ENCODE measurements around the gene POLA1.
A peak's percentile ranks its signal among the peaks of the same experiment; 100 is the strongest.

POLA1 gene

DNA sequence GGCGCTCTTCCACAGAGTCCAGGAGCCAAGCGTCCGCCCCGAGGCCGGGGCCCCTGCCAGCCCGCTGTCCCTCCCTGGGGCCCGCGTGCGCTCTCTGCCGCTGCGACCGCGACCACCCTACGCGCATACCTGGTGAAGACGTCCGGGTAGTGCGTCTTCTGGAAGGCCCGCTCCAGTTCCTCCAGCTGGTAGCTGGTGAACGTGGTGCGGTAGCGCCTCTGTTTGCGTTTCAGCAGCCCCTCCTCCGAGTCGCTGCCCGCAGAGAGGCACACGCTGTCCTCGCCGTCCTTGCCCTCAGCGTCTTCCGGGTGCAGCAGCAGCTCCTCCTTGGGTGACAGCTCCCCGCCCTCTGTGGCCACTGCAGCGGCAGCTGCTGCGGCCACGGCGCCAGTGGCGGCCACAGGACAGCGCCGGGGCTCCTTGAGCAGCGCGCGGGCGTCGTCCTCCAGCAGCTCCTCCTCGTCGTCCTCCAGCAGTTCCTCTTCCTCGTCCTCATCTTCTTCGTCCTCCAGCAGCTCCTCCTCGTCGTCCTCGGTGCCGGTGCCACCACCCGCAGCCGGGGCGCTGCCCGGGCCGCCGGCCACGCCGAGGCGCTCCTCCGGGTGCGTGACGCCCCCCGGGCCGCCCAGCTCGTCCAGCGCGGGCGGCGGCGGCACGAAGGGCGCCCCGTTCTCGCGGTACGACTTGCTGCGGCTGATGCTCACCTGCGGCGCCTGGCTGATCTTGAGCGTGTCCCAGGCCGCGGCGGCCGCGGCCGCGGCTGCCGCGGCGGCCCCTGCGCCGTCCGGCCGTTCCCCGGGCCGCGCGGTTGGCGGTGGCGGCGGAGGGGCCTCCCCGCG lies 319.3 kb downstream of the POLA1 start:
- peak; percentile 14 to 16 for DNase-seq
- TF ChIP-seq GATA1 (IDR thresholded peaks at IDR 0.05; ENCODE audit: low read depth, low read length) (no peak), POLR2A (IDR thresholded peaks at IDR 0.05; ENCODE audit: low read length) (no peak)

DNA sequence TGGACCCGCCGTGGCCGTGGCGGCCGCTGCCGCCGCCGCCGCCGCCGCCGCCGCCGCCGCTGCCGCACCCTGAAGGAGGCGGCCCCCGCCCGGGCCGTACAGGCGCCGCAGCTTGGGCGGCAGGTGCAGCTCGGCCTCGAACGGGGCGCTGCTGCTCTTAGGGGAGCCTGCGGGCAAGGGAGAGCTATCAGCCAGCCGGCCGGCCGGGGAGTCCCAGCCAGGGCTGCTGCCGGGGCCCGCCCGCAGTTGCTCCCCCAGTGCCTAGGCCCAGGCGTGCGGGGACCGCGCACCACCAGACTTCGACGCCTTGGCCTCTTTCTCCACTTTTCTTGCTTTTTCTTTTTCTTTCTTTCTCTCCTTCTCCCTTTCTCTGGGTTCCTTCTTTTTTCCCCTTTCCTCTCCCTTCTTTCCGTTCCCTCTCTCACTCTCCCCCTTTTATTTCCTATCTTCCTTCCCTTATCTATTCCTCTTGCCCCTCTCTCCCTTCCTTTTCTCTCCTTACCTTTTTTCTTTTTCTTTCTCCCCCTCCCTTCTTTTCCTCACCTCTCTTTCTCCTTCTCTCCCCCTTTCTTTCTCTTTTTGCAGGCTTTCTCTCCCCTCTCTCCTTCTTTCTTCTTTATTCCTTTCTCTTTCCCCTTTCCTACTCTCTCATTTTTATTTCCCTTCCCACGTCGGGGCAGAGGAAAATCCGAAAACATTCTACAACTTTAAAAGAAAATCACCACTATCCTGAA lies 320.1 kb downstream of the POLA1 start:
- TF ChIP-seq GATA1 (IDR thresholded peaks at IDR 0.05; ENCODE audit: low read depth, low read length) = no peak
- no peak for TF ChIP-seq POLR2A (IDR thresholded peaks at IDR 0.05; ENCODE audit: low read length)
- DNase-seq = peak; percentile 16 to 38

DNA sequence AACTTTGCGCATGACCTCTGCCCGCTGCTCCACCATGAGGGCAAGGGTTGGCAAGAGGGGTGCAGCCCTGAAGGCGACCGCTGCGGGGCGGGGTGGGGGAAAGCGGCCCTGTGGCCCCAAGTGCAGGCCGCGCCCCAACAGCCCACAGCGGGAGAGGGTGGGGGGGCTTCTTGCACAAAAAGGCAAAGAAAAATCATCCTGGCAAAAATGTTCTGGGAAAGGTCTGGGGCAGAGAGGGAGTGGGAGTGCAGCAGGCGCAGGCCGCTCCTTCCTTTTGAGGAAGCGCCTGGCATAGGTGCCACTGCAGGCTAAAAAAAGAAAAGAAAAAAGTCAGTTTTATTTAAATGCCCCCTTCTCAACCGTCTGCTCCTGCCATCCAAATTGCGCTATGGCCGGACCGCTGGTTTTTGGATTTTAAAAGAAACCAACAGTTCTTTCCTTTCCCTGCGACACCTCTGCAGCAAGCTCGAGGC lies 320.7 kb downstream of the POLA1 start:
- no peak for DNase-seq
- TF ChIP-seq GATA1 (IDR thresholded peaks at IDR 0.05; ENCODE audit: low read depth, low read length) (no peak), POLR2A (IDR thresholded peaks at IDR 0.05; ENCODE audit: low read length) (no peak)

DNA sequence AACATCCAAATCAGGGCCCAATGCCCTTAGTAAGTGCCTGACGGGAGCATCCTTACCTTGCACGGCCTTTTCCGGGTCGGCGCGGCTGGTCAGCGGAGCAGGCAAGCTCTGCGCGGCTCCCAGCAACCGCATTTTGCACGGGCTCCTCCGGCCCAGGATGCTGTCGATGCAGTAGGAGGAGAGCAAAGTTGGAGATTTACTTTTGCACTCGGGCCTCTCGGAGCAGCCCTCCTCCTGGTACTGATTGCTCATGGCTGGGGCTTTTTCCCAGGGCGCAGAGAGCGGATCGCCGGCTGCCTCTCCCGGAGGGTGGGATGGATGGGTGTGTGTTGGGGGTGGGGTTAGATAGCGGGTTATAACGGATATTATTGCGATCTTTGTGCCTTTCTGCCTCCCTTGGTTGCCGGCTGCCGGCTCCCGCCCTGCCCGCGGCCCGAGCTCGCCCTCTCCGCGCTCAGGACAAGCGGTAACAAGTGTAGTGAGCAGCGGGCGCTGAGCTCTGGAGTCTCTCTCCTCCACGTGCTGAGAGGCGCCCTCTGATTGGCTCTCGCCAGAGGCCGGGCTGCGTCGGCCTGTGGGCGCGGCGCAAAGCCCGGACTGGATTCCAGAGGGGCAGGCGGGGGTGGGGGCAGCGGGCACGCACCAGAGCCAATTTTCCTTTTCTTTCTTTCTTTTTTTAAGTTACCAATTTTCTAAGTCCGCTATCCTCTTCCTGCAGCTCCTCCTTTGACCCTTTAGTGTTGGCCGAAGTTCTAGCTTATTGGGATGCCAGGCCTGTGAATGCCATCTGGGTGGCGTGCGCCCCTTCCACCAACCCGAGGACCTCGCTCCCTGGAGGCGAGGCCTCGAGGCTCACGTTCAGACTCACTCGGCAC lies 322.0 kb downstream of the POLA1 start, which contains the start of gene ARX:
TSS of gene ARX (minus strand) at position 480 of the 875 bp plus-strand sequence. CDS start at position 252, 228 bp downstream.
- peak; percentile 63 to 65 for DNase-seq
- TF ChIP-seq POLR2A (IDR thresholded peaks at IDR 0.05; ENCODE audit: low read length) (no peak), GATA1 (IDR thresholded peaks at IDR 0.05; ENCODE audit: low read depth, low read length) (no peak)

DNA sequence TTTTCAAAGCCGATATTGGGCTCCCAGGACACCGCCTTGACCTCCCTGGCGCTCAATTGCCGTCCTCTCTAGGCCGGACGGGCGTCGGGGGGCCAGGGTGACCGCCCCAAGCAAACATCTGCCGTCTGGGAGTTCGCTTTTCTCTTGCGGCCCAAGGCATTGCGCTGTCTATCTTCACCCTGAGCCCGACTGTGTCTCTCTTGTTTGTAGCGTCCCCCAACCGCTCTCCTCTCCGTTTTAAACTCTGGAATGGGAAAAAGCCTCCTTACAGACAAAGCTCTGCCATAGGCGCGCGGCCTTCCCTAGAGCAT lies 322.6 kb downstream of the POLA1 start:
- TF ChIP-seq GATA1 (IDR thresholded peaks at IDR 0.05; ENCODE audit: low read depth, low read length) = no peak
- no peak for TF ChIP-seq POLR2A (IDR thresholded peaks at IDR 0.05; ENCODE audit: low read length)
- no peak for DNase-seq

DNA sequence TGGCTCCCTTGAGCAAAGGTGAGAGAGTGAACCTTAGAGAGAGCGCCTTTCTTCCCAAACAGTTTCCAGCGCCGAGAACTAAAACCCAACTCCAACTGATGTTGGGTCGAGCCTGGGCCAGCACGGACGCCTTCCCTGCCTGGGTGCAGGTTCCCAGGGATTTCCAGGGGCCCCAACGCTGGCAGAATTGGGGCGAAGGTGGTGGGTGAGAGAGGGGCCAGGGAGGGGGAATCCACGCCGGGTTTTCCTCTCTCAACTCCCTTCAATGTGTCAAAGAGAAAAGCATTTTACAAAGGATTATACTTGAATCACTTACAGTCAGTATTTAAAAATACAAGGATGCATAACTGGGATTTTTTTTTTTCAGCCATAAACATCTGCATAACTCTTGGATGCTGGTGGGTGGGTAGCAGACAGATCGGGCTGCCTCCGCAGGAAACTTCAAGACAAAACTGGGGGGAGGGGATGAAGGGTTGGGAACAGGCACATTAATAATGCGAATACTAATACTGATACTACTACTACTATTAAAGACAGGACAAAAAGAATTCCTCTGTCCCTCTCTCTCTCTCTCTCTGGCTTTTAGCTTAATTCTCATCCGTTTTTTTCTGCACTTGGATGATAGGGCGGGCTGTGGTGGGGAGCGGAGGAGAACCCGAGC lies 323.4 kb downstream of the POLA1 start:
- TF ChIP-seq GATA1 (IDR thresholded peaks at IDR 0.05; ENCODE audit: low read depth, low read length) = no peak
- TF ChIP-seq POLR2A (IDR thresholded peaks at IDR 0.05; ENCODE audit: low read length) = no peak
- DNase-seq = no peak

DNA sequence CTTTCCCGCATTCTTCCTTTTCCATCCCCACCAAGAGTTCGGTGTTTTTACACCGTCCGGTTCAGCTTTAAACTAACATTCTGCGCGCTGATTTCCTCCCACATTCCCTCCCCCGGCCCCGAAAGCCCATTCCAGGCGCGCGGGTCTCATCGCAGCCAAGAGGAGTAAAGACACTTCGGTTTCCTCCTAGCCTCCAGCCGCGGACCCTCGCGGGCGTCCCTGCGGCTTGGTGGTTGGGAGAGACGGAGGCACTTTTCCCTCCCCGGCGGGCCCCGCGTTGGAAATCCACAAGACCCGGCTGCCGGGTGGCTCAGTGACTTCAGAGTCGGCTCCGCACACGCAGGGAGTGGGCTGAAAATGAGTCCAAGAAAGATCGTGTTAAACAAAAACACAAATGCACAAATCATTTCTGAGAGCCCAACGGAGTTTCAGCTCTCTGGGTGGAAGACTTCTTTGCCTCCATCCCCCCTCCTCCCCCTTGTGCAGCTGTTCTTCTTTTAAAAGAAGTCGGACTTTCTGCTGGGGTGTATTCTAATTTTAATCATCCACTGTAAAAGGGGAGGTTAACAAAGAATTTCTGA lies 324.0 kb downstream of the POLA1 start:
- no peak for DNase-seq
- TF ChIP-seq POLR2A (IDR thresholded peaks at IDR 0.05; ENCODE audit: low read length) = no peak
- TF ChIP-seq GATA1 (IDR thresholded peaks at IDR 0.05; ENCODE audit: low read depth, low read length) = no peak

DNA sequence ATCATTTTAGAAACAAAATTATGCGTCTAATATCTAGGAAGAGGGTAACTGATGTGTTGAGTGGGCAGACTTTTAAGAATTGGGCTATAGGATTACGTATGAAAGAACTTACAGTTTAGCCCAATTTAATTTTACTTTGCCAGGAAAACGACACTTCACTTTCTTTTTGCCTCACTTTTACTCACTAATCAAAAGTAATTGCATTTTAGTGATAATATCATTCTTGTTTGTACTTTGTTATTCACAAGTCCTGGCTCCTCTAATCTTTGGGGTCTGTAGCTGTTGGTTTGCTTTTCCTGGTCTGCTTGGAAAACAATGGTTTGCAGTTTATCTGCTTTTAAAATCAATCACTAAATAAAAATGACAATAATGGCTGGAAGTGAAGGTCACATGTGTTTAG lies 325.0 kb downstream of the POLA1 start:
- DNase-seq = no peak
- TF ChIP-seq GATA1 (IDR thresholded peaks at IDR 0.05; ENCODE audit: low read depth, low read length) (no peak), POLR2A (IDR thresholded peaks at IDR 0.05; ENCODE audit: low read length) (no peak)

DNA sequence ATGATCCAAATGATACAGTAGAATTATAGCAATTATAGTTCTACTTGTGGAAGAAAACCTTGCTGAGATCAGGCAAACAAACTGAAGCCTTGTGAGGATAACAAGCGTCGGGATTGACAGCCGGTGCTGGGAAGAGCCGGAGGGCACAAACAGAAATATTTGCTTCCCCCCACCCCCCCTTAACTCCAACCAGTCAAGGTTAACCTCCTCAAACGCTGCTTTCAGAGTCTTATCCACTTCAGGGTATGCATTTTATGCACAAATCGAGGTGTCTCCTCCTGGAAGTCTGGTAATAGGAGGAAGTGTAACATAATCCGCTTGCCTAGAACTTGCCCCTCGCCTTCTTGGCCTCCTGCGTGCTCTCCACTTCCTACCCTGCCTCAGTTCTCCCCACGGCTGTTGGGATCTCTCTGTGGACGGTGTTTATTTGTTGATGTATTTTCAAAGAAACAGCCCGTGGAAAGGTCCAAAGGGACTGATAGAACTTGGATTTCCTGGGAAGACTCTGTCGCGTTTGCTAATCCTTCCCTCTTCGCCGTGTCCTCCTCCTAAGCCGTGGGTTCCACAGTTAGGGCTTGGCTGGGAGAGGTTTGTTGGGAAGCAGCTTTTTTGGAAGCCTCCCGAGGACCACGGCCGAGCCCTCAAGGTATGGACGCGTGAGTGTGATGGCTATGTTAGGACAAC lies 326.1 kb downstream of the POLA1 start:
- no peak for DNase-seq
- TF ChIP-seq GATA1 (IDR thresholded peaks at IDR 0.05; ENCODE audit: low read depth, low read length) (no peak), POLR2A (IDR thresholded peaks at IDR 0.05; ENCODE audit: low read length) (no peak)

DNA sequence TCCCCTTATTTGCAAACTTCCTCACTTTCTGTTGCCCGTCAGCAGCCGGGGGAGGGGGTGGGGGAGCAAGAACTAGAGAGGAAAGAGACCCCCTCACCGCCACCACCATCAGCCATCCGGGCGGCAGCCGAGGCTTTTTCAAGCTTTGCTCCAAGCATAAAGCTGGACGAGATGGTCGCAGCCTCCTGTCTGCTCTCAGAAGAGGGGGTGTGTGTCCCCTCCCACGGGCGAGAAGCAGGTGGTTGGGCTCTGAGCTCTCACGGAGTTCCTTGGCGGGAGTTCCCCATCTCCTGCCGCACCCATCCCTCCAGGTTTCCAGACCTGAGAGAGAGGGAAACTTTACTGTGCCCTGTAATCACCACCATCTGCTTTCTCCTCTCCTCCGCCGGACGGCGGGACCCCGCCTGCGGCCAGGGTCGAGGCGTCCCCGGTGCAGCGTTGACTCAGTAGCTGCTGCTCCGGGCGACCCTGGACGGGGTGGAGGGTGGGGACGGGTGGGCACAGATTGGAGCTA lies 326.7 kb downstream of the POLA1 start:
- no peak for DNase-seq
- TF ChIP-seq POLR2A (IDR thresholded peaks at IDR 0.05; ENCODE audit: low read length) = no peak
- TF ChIP-seq GATA1 (IDR thresholded peaks at IDR 0.05; ENCODE audit: low read depth, low read length) = no peak

DNA sequence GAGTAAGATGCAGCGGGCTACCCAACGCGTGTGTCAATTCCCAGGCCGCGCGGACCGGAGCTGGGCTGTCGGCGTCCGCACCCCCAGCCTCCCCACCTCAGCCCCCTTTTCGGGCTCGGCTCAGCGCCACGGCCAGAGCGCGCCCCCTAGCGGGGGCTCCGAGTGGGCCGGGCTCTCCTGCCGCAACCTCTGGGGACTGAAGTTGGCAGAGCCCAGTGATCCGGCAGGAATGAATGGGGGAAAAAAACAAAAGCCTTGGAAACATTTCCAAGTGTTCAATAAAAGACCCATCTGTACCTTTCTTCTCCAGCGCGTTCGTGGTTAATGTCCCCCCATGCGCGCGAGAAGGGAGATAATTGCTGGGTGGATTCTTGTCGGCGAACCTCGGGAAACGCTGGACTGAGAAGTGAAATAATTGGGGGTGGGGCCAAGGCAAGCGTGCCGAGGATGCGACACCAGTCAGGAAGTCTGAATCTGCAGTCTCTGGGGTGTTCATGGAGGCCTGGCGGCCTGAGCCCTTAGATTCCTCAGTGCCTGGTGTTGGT lies 327.3 kb downstream of the POLA1 start:
- peak; percentile 13 to 42 for DNase-seq
- TF ChIP-seq GATA1 (IDR thresholded peaks at IDR 0.05; ENCODE audit: low read depth, low read length) = no peak
- TF ChIP-seq POLR2A (IDR thresholded peaks at IDR 0.05; ENCODE audit: low read length) = no peak

All from erythroblast (primary cell).